Neural progenitor cell (in vitro differentiated cells): Measurements from ENCODE around the gene ZNF501. TPM values are rescaled to one million over a fixed set of nuclear protein-coding genes. Genes with fewer than 3 reads are reported as not detected.

Experiments used
- DNase-seq: peaks from one replicate; pipeline ENCODE4 v3.0.0-alpha.2; 2016; ENCODE audit warnings: low spot score
- H2AFZ ChIP-seq: fragments of 200-600 bp; sonication (generic); replicated peaks from 2 replicates; pipeline ENCODE4 v1.6.1; 2016; ENCODE audit warnings: antibody characterized with exemption
- H3F3A ChIP-seq: fragments of 200-600 bp; sonication (generic); 2 replicates; pipeline ENCODE4 v1.6.1; 2016; ENCODE audit warnings: antibody characterized with exemption, low read depth
- H3K27ac ChIP-seq: fragments of 200-600 bp; sonication (generic); 2 replicates; pipeline ENCODE4 v1.5.1; 2016; ENCODE audit warnings: mild to moderate bottlenecking
- H3K27me3 ChIP-seq: fragments of 200-600 bp; sonication (generic); 2 replicates; pipeline ENCODE4 v1.6.1; 2016; ENCODE audit warnings: mild to moderate bottlenecking, moderate library complexity
- H3K36me3 ChIP-seq: fragments of 200-600 bp; sonication (generic); 2 replicates; pipeline ENCODE4 v1.5.1; 2016
- H3K4me1 ChIP-seq: fragments of 200-600 bp; sonication (generic); 2 replicates; pipeline ENCODE4 v1.6.1; 2016; ENCODE audit warnings: mixed run types
- H3K4me2 ChIP-seq: fragments of 200-600 bp; sonication (generic); 2 replicates; pipeline ENCODE4 v1.6.1; 2016
- H3K4me3 ChIP-seq: fragments of 200-600 bp; sonication (generic); 2 replicates; pipeline ENCODE4 v1.5.1; 2016
- H3K79me2 ChIP-seq: fragments of 200-600 bp; sonication (generic); 2 replicates; pipeline ENCODE4 v1.6.1; 2016; ENCODE audit warnings: low read depth
- H3K9ac ChIP-seq: fragments of 200-600 bp; sonication (generic); 2 replicates; pipeline ENCODE4 v1.6.1; 2016
- H3K9me3 ChIP-seq: fragments of 200-600 bp; sonication (generic); 2 replicates; pipeline ENCODE4 v1.5.1; 2016; ENCODE audit warnings: low read depth
- H4K20me1 ChIP-seq: fragments of 200-600 bp; sonication (generic); 2 replicates; pipeline ENCODE4 v1.6.1; 2016; ENCODE audit warnings: low read depth
- H3K27ac Mint-ChIP-seq: 3 replicates; pipeline ENCODE4 v1.8.0; 2021; ENCODE audit warnings: mixed read lengths
- H3K27me3 Mint-ChIP-seq: 2 replicates; pipeline ENCODE4 v1.8.0; 2022; ENCODE audit warnings: low read depth, mild to moderate bottlenecking, inconsistent platforms, moderate library complexity, mixed read lengths; ENCODE audit not compliant: insufficient read depth
- H3K36me3 Mint-ChIP-seq: 3 replicates; pipeline ENCODE4 v1.8.0; 2021; ENCODE audit warnings: mixed read lengths
- H3K4me1 Mint-ChIP-seq: 3 replicates; pipeline ENCODE4 v1.8.0; 2021; ENCODE audit warnings: mixed read lengths
- H3K4me3 Mint-ChIP-seq: 3 replicates; pipeline ENCODE4 v1.8.0; 2021; ENCODE audit warnings: mild to moderate bottlenecking, moderate library complexity, mixed read lengths
- H3K9me3 Mint-ChIP-seq: 3 replicates; pipeline ENCODE4 v1.8.0; 2020; ENCODE audit warnings: mixed read lengths
- EZH2 ChIP-seq: fragments of 200-600 bp; sonication (generic); IDR thresholded peaks from 2 replicates; pipeline ENCODE4 v1.6.1; 2017; ENCODE audit warnings: antibody characterized with exemption, mild to moderate bottlenecking, moderate library complexity
- EZH2phosphoT487 ChIP-seq: fragments of 200-600 bp; sonication (generic); IDR thresholded peaks from 2 replicates; pipeline ENCODE4 v1.6.1; 2017; ENCODE audit warnings: antibody characterized with exemption
- total RNA-seq: library from RNA; depleted of rRNA; stranded (reverse); fragments of >200 nt; gene quantifications from 2 replicates; pipeline ENCODE4 v1.2.3, GENCODE V29; 2015; ENCODE audit warnings: low replicate concordance
- TF ChIP-seq, protein P1 (sequence below): fragments of 200-600 bp; sonication (generic); IDR thresholded peaks from 2 replicates; pipeline ENCODE4 v1.5.1; 2017; ENCODE audit warnings: antibody characterized with exemption, mild to moderate bottlenecking

The ZNF501 gene
- total RNA-seq, 1 donor from 2014 or later: 12.6 TPM

DNA sequence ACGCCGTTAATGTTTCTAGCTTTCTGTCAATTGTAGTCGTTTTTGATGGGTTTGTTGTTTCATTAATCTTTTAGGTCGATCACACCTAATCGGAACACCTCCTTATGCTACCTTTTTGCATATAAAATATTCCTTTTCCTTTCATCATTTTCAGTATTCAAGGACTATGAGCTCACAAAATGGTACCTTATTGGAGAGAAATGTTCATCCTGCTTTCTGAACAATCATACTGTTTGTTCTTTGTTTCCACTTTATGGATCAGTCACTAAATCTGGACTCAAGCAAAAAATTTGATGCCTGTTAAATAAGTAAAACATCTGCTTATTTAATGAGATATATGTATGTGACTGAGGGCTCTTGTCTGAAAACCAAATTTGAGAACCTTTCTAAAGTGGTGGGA is 33.3 kb downstream of the ZNF501 start:
- no peak for DNase-seq
- peaks cover 95% of the 10 kb centered on the region for H3K79me2 ChIP-seq
- H3K36me3 Mint-ChIP-seq: peaks cover 61% of the 10 kb centered on the region
- H3K27me3 Mint-ChIP-seq: peaks cover 12% of the 10 kb centered on the region
- no peaks in the 10 kb centered on the region for H3K27me3 ChIP-seq
- H3K27ac Mint-ChIP-seq: peak overlapping the region; percentile 74
- TF ChIP-seq EZH2phosphoT487 (no peak), EZH2 (no peak)
- TF ChIP-seq, protein P1, sequence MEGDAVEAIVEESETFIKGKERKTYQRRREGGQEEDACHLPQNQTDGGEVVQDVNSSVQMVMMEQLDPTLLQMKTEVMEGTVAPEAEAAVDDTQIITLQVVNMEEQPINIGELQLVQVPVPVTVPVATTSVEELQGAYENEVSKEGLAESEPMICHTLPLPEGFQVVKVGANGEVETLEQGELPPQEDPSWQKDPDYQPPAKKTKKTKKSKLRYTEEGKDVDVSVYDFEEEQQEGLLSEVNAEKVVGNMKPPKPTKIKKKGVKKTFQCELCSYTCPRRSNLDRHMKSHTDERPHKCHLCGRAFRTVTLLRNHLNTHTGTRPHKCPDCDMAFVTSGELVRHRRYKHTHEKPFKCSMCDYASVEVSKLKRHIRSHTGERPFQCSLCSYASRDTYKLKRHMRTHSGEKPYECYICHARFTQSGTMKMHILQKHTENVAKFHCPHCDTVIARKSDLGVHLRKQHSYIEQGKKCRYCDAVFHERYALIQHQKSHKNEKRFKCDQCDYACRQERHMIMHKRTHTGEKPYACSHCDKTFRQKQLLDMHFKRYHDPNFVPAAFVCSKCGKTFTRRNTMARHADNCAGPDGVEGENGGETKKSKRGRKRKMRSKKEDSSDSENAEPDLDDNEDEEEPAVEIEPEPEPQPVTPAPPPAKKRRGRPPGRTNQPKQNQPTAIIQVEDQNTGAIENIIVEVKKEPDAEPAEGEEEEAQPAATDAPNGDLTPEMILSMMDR: no peak
- H3K9me3 Mint-ChIP-seq: peaks cover 58% of the 10 kb centered on the region
- H3K9me3 ChIP-seq: peaks cover 7% of the 10 kb centered on the region
- H3K4me3 Mint-ChIP-seq: peak overlapping the region; percentile 93
- H4K20me1 ChIP-seq: no peaks in the 10 kb centered on the region
- H2AFZ ChIP-seq: peak overlapping the region; percentile 87
- H3K4me2 ChIP-seq: peak overlapping the region; percentile 93
- peak overlapping the region; percentile 71 for H3K9ac ChIP-seq
- H3K27ac ChIP-seq: no peak overlapping the region
- peaks cover 8% of the 10 kb centered on the region for H3K4me1 Mint-ChIP-seq
- no peaks in the 10 kb centered on the region for H3K4me1 ChIP-seq
- H3K36me3 ChIP-seq: peaks cover 26% of the 10 kb centered on the region
- H3K4me3 ChIP-seq: peak overlapping the region; percentile 95
- H3F3A ChIP-seq: peaks cover 10% of the 10 kb centered on the region

DNA sequence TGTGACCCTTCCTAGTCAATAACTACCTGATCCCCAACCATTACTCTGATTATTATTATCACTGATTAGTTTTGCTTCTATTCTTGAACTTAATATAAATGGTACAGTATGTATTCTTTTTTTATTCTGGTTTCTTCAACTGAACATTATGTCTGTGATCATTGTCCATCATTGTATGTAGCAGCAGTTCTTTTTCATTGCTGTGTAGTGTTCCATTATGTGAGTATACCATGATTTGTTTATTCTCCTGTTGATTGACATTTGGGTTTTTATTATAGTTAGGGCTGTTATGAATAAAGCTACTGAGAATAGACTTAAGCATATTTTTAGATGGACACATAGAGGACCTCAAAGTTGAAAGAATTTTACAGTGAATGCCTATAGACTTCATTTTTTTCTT is 34.8 kb downstream of the ZNF501 start:
- no peak overlapping the region for H3K9ac ChIP-seq
- no peak overlapping the region for H2AFZ ChIP-seq
- H3K36me3 Mint-ChIP-seq: peaks cover 59% of the 10 kb centered on the region
- peaks cover 10% of the 10 kb centered on the region for H3F3A ChIP-seq
- H3K27ac ChIP-seq: no peak overlapping the region
- H3K36me3 ChIP-seq: peaks cover 16% of the 10 kb centered on the region
- H4K20me1 ChIP-seq: no peaks in the 10 kb centered on the region
- no peak for DNase-seq
- H3K27me3 Mint-ChIP-seq: peaks cover 12% of the 10 kb centered on the region
- peaks cover 4% of the 10 kb centered on the region for H3K9me3 ChIP-seq
- no peak overlapping the region for H3K27ac Mint-ChIP-seq
- H3K4me1 Mint-ChIP-seq: peaks cover 8% of the 10 kb centered on the region
- TF ChIP-seq, protein P1: no peak
- TF ChIP-seq EZH2 (no peak), EZH2phosphoT487 (no peak)
- peaks cover 57% of the 10 kb centered on the region for H3K9me3 Mint-ChIP-seq
- peak overlapping the region; percentile 31 for H3K4me3 Mint-ChIP-seq
- H3K4me1 ChIP-seq: no peaks in the 10 kb centered on the region
- H3K4me3 ChIP-seq: no peak overlapping the region
- no peak overlapping the region for H3K4me2 ChIP-seq
- H3K27me3 ChIP-seq: no peaks in the 10 kb centered on the region
- peaks cover 95% of the 10 kb centered on the region for H3K79me2 ChIP-seq

DNA sequence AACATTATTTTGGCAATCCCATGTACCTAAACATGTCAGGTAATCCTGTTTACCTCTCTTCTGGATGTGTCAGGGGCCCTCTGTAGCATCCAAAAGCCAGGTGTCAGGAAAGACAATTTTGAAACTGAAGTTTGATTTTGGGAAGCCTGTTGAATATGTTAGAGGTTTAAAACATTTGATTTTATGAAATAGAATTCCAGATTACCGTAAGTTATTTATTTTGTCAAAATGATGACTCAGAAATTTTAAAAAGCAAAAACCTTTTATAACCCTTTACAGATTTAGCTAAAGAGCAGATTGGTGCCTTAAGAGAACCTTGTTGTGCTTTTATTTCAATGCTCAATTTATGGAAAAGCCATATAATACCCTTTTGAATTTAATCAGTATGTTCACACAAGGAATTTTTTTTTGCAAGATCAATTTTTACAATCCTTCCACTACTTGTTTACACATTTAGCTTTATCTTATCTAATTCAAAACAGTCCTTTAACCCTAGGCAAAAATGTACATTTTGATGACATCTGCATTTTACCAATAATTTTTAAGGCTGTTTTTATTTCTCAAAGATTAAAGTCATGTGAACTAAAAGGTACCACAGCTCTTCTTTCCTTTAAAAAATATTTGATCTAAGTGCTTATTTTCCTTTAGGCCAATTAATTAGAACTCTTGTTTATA is 42.1 kb downstream of the ZNF501 start:
- Histone ChIP-seq H3K27ac (no peak overlapping the region), H2AFZ (no peak overlapping the region), H3K36me3 (peaks cover 36% of the 10 kb centered on the region), H4K20me1 (no peaks in the 10 kb centered on the region), H3K9ac (no peak overlapping the region), H3K4me3 (no peak overlapping the region), H3K27me3 (no peaks in the 10 kb centered on the region), H3K4me2 (no peak overlapping the region), H3K79me2 (peaks cover 81% of the 10 kb centered on the region), H3K9me3 (peaks cover 30% of the 10 kb centered on the region), H3F3A (no peaks in the 10 kb centered on the region), H3K4me1 (no peaks in the 10 kb centered on the region)
- DNase-seq: no peak
- no peaks in the 10 kb centered on the region for H3K4me1 Mint-ChIP-seq
- H3K36me3 Mint-ChIP-seq: peaks cover 66% of the 10 kb centered on the region
- H3K27ac Mint-ChIP-seq: no peak overlapping the region
- H3K9me3 Mint-ChIP-seq: peaks cover 72% of the 10 kb centered on the region
- H3K4me3 Mint-ChIP-seq: no peak overlapping the region
- no peaks in the 10 kb centered on the region for H3K27me3 Mint-ChIP-seq
- TF ChIP-seq EZH2: no peak
- no peak for TF ChIP-seq EZH2phosphoT487
- TF ChIP-seq, protein P1: no peak
